ENCODE data around the gene PTBP1.

DNA sequence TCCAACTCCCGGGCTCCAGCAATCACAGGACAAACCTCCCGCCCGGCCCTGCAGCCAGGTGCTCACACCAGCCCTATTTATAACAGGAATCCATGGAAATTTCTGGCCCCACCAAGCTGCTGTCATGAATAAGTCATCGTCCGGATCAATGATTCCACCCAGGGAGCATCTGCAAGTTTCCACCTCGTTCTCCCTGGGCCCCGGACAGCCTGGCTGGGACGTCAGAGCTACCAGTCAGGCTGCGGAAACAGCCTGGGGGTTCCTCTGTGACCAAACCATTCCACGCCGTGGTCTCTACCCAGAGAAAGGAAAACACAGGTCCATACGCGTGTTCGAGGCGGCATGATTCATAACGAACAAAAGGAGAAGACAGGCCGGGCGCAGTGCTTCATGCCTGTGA lies 20.7 kb upstream of the PTBP1 start:
- TF ChIP-seq ZNF274 (IDR thresholded peaks at IDR 0.05; ENCODE audit: low read depth, low read length), result no peak
- no peak for TF ChIP-seq SUZ12 (IDR thresholded peaks at IDR 0.05; ENCODE audit: extremely low read depth, insufficient read depth, insufficient read length)
